T-helper 9 cell (primary cell): ENCODE data around the gene FRYL.
"Not testable (repeated sequence)": the region's sequence is repeated elsewhere in the genome, so short reads cannot be mapped to it uniquely, and the experiment has no call there.

ENCODE experiments used
- DNase-seq: peaks from one replicate; pipeline ENCODE4 v3.0.0-alpha.2; 2020

FRYL gene

GRCh38 chr4:48483006-48483776, 296.9 kb downstream of the FRYL start, which contains the start of gene SLC10A4:
Gene SLC10A4, plus strand, starts transcription at chr4:48483343. Its CDS starts 219 bp downstream, at chr4:48483562.
- no peak for DNase-seq

GRCh38 chr4:48481581-48481980, 298.5 kb downstream of the FRYL start:
- DNase-seq: no peak

- no peak for DNase-seq
These were observed 301.8 kb downstream of the FRYL start for GRCh38 chr4:48478273-48478672.

- no peak for DNase-seq
These were observed 304.3 kb downstream of the FRYL start for GRCh38 chr4:48475770-48476169.

- DNase-seq: no peak
These were observed 307.3 kb downstream of the FRYL start for GRCh38 chr4:48472794-48473193.

GRCh38 chr4:48470570-48470969, 309.5 kb downstream of the FRYL start:
- DNase-seq: no peak

GRCh38 chr4:48470137-48470536, 309.9 kb downstream of the FRYL start:
- no peak for DNase-seq

GRCh38 chr4:48467891-48468290, 312.2 kb downstream of the FRYL start:
- no peak for DNase-seq

- DNase-seq: no peak
These were observed 312.6 kb downstream of the FRYL start for GRCh38 chr4:48467442-48467841.

- DNase-seq: no peak
These were observed 317.7 kb downstream of the FRYL start for GRCh38 chr4:48462363-48462762.

- DNase-seq: no peak
These were observed 319.1 kb downstream of the FRYL start for GRCh38 chr4:48461000-48461399.

- DNase-seq: no peak
These were observed 325.5 kb downstream of the FRYL start for GRCh38 chr4:48454591-48454990.

- not testable (repeated sequence) for DNase-seq
These were observed 328.4 kb downstream of the FRYL start for GRCh38 chr4:48451656-48452055.

GRCh38 chr4:48450740-48451139, 329.3 kb downstream of the FRYL start:
- DNase-seq: no peak

- no peak for DNase-seq
These were observed 330.9 kb downstream of the FRYL start for GRCh38 chr4:48449151-48449550.
